IMR-90 (cell line): ENCODE measurements around the gene PPL. TPM values are rescaled to one million over a fixed set of nuclear protein-coding genes. Genes with fewer than 3 reads are reported as not detected.

ENCODE experiments used
- ATAC-seq: fragments of 200-7000 bp; cut with Tn5 transposase; 2 replicates; pipeline ENCODE4 v1.9.1; 2020; ENCODE audit warnings: low read depth, mild to moderate bottlenecking, moderate library complexity
- BruUV-seq: library from RNA; stranded (reverse); fragments of 400-500 nt; replicated peaks from 2 replicates; lab custom pipeline; 2021; lab: Mats Ljungman, UMichigan
- CTCF ChIA-PET: fragments of 300-600 bp; formaldehyde crosslinking; extraction: SDS; loops from one replicate; lab custom pipeline; 2021; ENCODE audit warnings: antibody characterized with exemption; lab: Yijun Ruan, JAX
- POLR2A ChIA-PET: fragments of 300-600 bp; sonication (Branson Sonifier 250); formaldehyde crosslinking; loops from one replicate; lab custom pipeline; 2022; ENCODE audit warnings: antibody characterized with exemption; ENCODE audit not compliant: unreplicated experiment; lab: Charles Lee
- DNase-seq: peaks from one replicate; pipeline ENCODE4 v3.0.0; 2013
- H2AFZ ChIP-seq: replicated peaks from 2 replicates; pipeline ENCODE3; 2013; ENCODE audit warnings: low read length, mild to moderate bottlenecking; ENCODE audit not compliant: poor library complexity
- H2AK5ac ChIP-seq: 2 replicates; pipeline ENCODE4 v1.6.1; 2013; ENCODE audit warnings: low read depth, low read length, inconsistent platforms
- H2AK9ac ChIP-seq: replicated peaks from 2 replicates; pipeline ENCODE3; 2013; ENCODE audit warnings: mild to moderate bottlenecking, low read depth, low read length, moderate library complexity; ENCODE audit not compliant: poor library complexity
- H2BK120ac ChIP-seq: 2 replicates; pipeline ENCODE4 v1.6.1; 2013; ENCODE audit warnings: low read depth, low read length, inconsistent platforms
- H2BK15ac ChIP-seq: 3 replicates; pipeline ENCODE4 v1.6.1; 2013; ENCODE audit warnings: low read depth, low read length, inconsistent platforms
- H2BK20ac ChIP-seq: 2 replicates; pipeline ENCODE4 v1.6.1; 2013; ENCODE audit warnings: low read depth, mild to moderate bottlenecking, inconsistent platforms, low read length, moderate library complexity
- H2BK5ac ChIP-seq: 2 replicates; pipeline ENCODE4 v1.6.1; 2013; ENCODE audit warnings: mild to moderate bottlenecking, low read depth, low read length, inconsistent platforms; ENCODE audit not compliant: poor library complexity, severe bottlenecking
- H3K14ac ChIP-seq: replicated peaks from 2 replicates; pipeline ENCODE4 v1.6.1; 2013; ENCODE audit warnings: low read depth, low read length, inconsistent platforms
- H3K18ac ChIP-seq: 2 replicates; pipeline ENCODE4 v1.6.1; 2013; ENCODE audit warnings: low read depth, low read length, control low read depth
- H3K23ac ChIP-seq: 2 replicates; pipeline ENCODE4 v1.6.1; 2013; ENCODE audit warnings: low read depth, low read length, inconsistent platforms
- H3K27ac ChIP-seq: 2 replicates; pipeline ENCODE4 v1.5.1; 2013; ENCODE audit warnings: mild to moderate bottlenecking, control low read depth, low read length; ENCODE audit not compliant: insufficient read depth
- H3K27me3 ChIP-seq: 2 replicates; pipeline ENCODE4 v1.6.1; 2013; ENCODE audit warnings: low read length; ENCODE audit not compliant: control insufficient read depth, insufficient read depth
- H3K36me3 ChIP-seq: 2 replicates; pipeline ENCODE4 v1.6.1; 2013; ENCODE audit warnings: low read length, mixed read lengths; ENCODE audit not compliant: control insufficient read depth, insufficient read depth
- H3K4ac ChIP-seq: 2 replicates; pipeline ENCODE4 v1.6.1; 2013; ENCODE audit warnings: low read depth, low read length, inconsistent platforms
- H3K4me1 ChIP-seq: 2 replicates; pipeline ENCODE4 v1.6.1; 2013; ENCODE audit warnings: low read length, mixed read lengths; ENCODE audit not compliant: control insufficient read depth, insufficient read depth
- H3K4me2 ChIP-seq: 2 replicates; pipeline ENCODE4 v1.6.1; 2013; ENCODE audit warnings: low read depth, mild to moderate bottlenecking, control low read depth, low read length, moderate library complexity
- H3K4me3 ChIP-seq: 2 replicates; pipeline ENCODE4 v1.5.1; 2013; ENCODE audit warnings: low read depth, mild to moderate bottlenecking, control low read depth, low read length, moderate library complexity; ENCODE audit not compliant: insufficient read depth
- H3K56ac ChIP-seq: 2 replicates; pipeline ENCODE4 v1.6.1; 2013; ENCODE audit warnings: low read length, inconsistent platforms; ENCODE audit not compliant: insufficient read depth; ENCODE audit errors: extremely low read depth
- H3K79me1 ChIP-seq, 2 experiments: 2 replicates each; pipeline ENCODE4 v1.6.1; 2013; ENCODE audit warnings: low read length in 2 of 2, inconsistent platforms in 1 of 2, low read depth in 1 of 2
- H3K9ac ChIP-seq: 2 replicates; pipeline ENCODE4 v1.6.1; 2013; ENCODE audit warnings: low read depth, low read length, control low read depth
- H3K9me1 ChIP-seq: 2 replicates; pipeline ENCODE4 v1.6.1; 2013; ENCODE audit warnings: low read length, inconsistent platforms; ENCODE audit not compliant: insufficient read depth
- H3K9me3 ChIP-seq: 2 replicates; pipeline ENCODE4 v1.6.1; 2013; ENCODE audit warnings: low read length; ENCODE audit not compliant: control insufficient read depth, insufficient read depth
- H4K20me1 ChIP-seq: 2 replicates; pipeline ENCODE4 v1.6.1; 2013; ENCODE audit warnings: low read length, inconsistent platforms; ENCODE audit not compliant: insufficient read depth
- H4K5ac ChIP-seq: 2 replicates; pipeline ENCODE4 v1.6.1; 2013; ENCODE audit warnings: mild to moderate bottlenecking, low read depth, low read length, control low read depth
- H4K8ac ChIP-seq, 2 experiments: 2 replicates each; pipeline ENCODE4 v1.6.1; 2013; ENCODE audit warnings: low read depth in 2 of 2, low read length in 2 of 2, control low read depth in 1 of 2, inconsistent platforms in 1 of 2
- H4K91ac ChIP-seq: 2 replicates; pipeline ENCODE4 v1.6.1; 2013; ENCODE audit warnings: low read depth, low read length, inconsistent platforms; ENCODE audit not compliant: insufficient read depth
- BHLHE40 ChIP-seq: fragments of 150-350 bp; IDR thresholded peaks from 2 replicates; pipeline ENCODE4 v1.6.1; 2016; ENCODE audit warnings: mild to moderate bottlenecking, low read depth, low read length
- CEBPB ChIP-seq: IDR thresholded peaks from 2 replicates; pipeline ENCODE4 v1.6.1; 2012; ENCODE audit warnings: low read depth, low read length, improper control_type of control experiment
- CHD1 ChIP-seq: IDR thresholded peaks from 2 replicates; pipeline ENCODE4 v1.6.1; 2012; ENCODE audit warnings: low read depth, low read length, improper control_type of control experiment
- MAFK ChIP-seq: IDR thresholded peaks from 2 replicates; pipeline ENCODE4 v1.6.1; 2012; ENCODE audit warnings: low read depth, low read length, improper control_type of control experiment
- MAZ ChIP-seq: IDR thresholded peaks from 2 replicates; pipeline ENCODE4 v1.6.1; 2012; ENCODE audit warnings: low read depth, mild to moderate bottlenecking, low read length, improper control_type of control experiment, moderate library complexity, borderline replicate concordance
- RAD21 ChIP-seq: IDR thresholded peaks from 2 replicates; pipeline ENCODE4 v1.6.1; 2012; ENCODE audit warnings: low read length, improper control_type of control experiment
- RCOR1 ChIP-seq: IDR thresholded peaks from 2 replicates; pipeline ENCODE4 v1.6.1; 2012; ENCODE audit warnings: mild to moderate bottlenecking, low read length, improper control_type of control experiment; ENCODE audit not compliant: insufficient replicate concordance
- SMC3 ChIP-seq: fragments of 150-350 bp; IDR thresholded peaks from 2 replicates; pipeline ENCODE4 v1.6.1; 2016; ENCODE audit warnings: low read depth, mild to moderate bottlenecking, antibody characterized with exemption, low read length, moderate library complexity
- WGBS, 2 experiments: methylation state at CpG; one replicate each; pipeline versions ENCODE4 v1.1.5 to v1.1.7; 2013; ENCODE audit warnings: missing lambda C conversion rate in 2 of 2; ENCODE audit not compliant: insufficient read length in 1 of 2; ENCODE audit errors: extremely low coverage in 2 of 2; 5-methylcytosine and 5-hydroxymethylcytosine counted together
- dilution Hi-C: fragments of 300-500 bp; cut with HindIII; formaldehyde crosslinking; loops from one replicate; pipeline ENCODE4 v1.14.3; 2018; ENCODE audit warnings: low sequenced_read_pairs; ENCODE audit not compliant: unreplicated experiment
- in situ Hi-C: fragments of 300-500 bp; cut with MboI; formaldehyde crosslinking; loops from 3 replicates; pipeline ENCODE4 v1.14.3; 2019; ENCODE audit warnings: low sequenced_read_pairs, inconsistent platforms, mixed read lengths
- intact Hi-C: fragments of 100-400 bp; cut with micrococcal nuclease; formaldehyde crosslinking; loops from 2 replicates; pipeline ENCODE4 v1.10.0; 2022
- polyA plus RNA-seq, 3 experiments: library from polyadenylated mRNA; depleted of rRNA; stranded (reverse); fragments of >200 nt; gene quantifications; 2 replicates each; pipeline ENCODE4 v1.2.3, GENCODE V29; 2012; ENCODE audit warnings: low replicate concordance in 1 of 3
- total RNA-seq: library from RNA; depleted of rRNA; stranded (reverse); fragments of >200 nt; gene quantifications from 2 replicates; pipeline ENCODE4 v1.2.3, GENCODE V29; 2012

The PPL gene
- total and polyA plus RNA-seq, 2 of the 4 experiments (the other 2 are of a cell fraction) = 0.34 to 0.36 TPM

DNA sequence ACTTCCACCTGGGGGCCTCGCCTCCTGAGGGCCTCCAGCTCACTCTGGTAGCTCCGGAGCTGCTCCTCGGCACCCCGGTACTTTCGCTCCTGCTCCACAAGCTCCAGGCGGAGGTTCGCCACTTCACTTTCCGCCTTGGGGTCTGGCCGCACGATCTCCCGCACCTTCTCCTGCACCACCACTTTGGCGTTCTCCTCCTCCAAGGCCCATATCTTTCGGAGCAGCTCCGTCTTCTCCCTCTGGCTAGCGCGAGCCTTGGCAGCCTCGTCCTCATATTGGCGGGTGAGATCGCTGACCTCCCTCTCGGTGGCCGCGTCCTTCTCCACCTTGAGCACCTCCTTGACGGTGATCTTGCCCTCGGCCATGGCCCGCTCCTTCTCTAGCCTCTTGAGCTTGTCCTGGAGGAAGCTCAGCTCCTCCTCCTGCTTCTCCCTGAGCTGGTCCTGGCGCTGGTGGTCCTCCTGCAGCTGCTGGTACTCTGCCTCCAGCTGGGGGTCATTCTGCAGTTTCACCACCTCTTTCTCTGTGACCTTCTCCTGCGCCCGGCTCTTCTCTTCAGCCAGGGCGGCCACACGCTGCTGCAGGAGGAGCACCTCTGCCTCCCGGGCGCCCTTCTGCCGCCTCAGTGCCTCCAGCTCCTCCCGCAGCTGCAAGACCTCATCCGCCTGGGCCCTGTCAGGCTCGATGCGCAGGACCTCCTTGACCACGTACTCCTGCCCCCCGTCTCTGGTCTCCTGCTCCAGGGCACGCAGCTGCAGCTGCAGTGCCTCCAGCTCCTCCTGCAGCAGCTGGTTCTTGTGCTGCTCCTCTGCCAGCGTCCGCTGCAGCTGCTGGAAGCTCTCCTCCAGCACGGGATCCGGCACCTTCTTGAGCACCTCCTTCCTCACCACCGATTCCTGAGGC lies 51.7 kb downstream of the PPL start:
- H3K27me3 ChIP-seq = no peaks in the 10 kb centered on the region
- H3K4me1 ChIP-seq = peaks cover 9% of the 10 kb centered on the region
- no peak overlapping the region for H2AK5ac ChIP-seq
- H4K5ac ChIP-seq = no peak overlapping the region
- peaks cover 0 to 20% of the 10 kb centered on the region in 2 experiments; a peak in 3 of 4 replicates for H3K79me1 ChIP-seq
- H3K36me3 ChIP-seq = peaks cover 55% of the 10 kb centered on the region
- H3K4me2 ChIP-seq = no peak overlapping the region
- no peak overlapping the region for H3K23ac ChIP-seq
- H3K27ac ChIP-seq = no peak overlapping the region
- intact Hi-C loops (loop anchor here (5.0 kb wide), 1 partner anchor 57 kb away; no protein-coding TSS in a partner anchor), dilution Hi-C loops (no loop called here), in situ Hi-C loops (loop anchor here (10.0 kb wide), 1 partner anchor 60 kb away; no protein-coding TSS in a partner anchor)
- H3K18ac ChIP-seq = no peak overlapping the region
- WGBS, 2 experiments = 96% methylated on average over 40 of the region's 45 CpGs; no CpG with 5 or more reads in 1 of the 2 experiments
- no peak overlapping the region for H3K4ac ChIP-seq
- no peak overlapping the region for H4K8ac ChIP-seq
- ATAC-seq (no peak), DNase-seq (no peak)
- H3K56ac ChIP-seq = no peak overlapping the region
- H3K4me3 ChIP-seq = no peak overlapping the region
- ChIA-PET POLR2A (no interaction called here), CTCF (no interaction called here)
- H2AFZ ChIP-seq = no peak overlapping the region
- H2AK9ac ChIP-seq = no peak overlapping the region
- peaks cover 16% of the 10 kb centered on the region for H4K20me1 ChIP-seq
- TF ChIP-seq MAFK (no peak), CHD1 (no peak), RAD21 (no peak), BHLHE40 (no peak), CEBPB (no peak), SMC3 (no peak), RCOR1 (no peak), MAZ (no peak)
- H2BK15ac ChIP-seq = no peak overlapping the region
- H3K9me3 ChIP-seq = no peaks in the 10 kb centered on the region
- H3K9ac ChIP-seq = no peak overlapping the region
- H3K14ac ChIP-seq = no peak overlapping the region
- H4K91ac ChIP-seq = no peak overlapping the region
- BruUV-seq = no TSS peak
- no peak overlapping the region for H2BK120ac ChIP-seq
- no peak overlapping the region for H2BK20ac ChIP-seq
- peaks cover 10% of the 10 kb centered on the region for H3K9me1 ChIP-seq
- H2BK5ac ChIP-seq = no peak overlapping the region
